ENCODE data around the gene CRYBA4. TPM values are rescaled to one million over a fixed set of nuclear protein-coding genes. Genes with fewer than 3 reads are reported as not detected.
A peak's percentile ranks its signal among the peaks of the same experiment; 100 is the strongest.

CRYBA4 gene
- total and polyA plus RNA-seq, 2 of the 13 experiments (the other 11 are each of a cell fraction or from before 2014, with no cell fraction given) = not detected

DNA sequence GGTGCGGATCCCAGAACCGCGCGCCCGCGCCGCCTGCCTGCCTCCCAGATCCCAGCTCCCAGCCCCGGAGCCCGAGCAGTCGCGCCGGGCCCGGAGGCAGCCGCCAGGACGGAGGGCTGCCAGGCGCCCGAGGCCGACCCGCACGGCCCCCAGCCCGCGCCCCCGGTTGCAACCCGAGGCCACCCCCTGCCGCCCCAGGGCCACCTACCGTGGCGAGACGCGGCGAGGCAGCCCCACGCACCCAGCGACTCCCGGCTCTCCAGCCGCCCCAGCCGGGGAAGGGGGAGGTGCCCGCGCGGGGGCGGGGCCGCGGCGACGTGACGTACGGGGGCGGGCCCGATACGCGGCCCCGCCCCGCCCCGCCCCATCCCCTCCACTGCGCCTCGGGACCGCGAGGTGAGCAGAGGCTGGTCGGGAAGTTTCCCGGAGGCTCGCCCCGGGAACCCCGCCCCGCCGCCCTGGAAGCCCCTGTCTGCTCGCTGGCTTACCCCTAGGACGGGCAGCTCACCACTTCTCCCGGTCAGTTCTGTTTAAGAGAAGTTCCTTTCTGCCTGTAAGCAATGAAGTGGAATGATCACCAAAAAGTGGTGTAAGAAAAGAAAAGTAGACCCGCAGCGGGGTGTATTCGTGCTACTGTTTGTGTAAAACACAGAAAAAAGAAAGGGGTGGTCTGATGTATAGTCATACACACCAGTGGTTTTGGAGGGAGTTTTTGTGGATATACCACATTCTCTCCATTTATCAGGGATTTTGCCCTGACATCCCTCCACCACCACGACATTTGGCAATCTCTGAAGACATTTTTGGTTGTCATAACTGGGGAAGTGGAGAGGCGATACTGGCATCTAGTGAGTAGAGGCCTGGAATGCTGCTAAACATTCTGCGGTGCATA is 31.7 kb upstream of the CRYBA4 start, which contains the start of gene TPST2 (continued):
- TF ChIP-seq SOX5 (CRISPR knock-in tag; IDR thresholded peaks at IDR 0.05; ENCODE audit: borderline replicate concordance) = no peak
- TF ChIP-seq, protein P1, sequence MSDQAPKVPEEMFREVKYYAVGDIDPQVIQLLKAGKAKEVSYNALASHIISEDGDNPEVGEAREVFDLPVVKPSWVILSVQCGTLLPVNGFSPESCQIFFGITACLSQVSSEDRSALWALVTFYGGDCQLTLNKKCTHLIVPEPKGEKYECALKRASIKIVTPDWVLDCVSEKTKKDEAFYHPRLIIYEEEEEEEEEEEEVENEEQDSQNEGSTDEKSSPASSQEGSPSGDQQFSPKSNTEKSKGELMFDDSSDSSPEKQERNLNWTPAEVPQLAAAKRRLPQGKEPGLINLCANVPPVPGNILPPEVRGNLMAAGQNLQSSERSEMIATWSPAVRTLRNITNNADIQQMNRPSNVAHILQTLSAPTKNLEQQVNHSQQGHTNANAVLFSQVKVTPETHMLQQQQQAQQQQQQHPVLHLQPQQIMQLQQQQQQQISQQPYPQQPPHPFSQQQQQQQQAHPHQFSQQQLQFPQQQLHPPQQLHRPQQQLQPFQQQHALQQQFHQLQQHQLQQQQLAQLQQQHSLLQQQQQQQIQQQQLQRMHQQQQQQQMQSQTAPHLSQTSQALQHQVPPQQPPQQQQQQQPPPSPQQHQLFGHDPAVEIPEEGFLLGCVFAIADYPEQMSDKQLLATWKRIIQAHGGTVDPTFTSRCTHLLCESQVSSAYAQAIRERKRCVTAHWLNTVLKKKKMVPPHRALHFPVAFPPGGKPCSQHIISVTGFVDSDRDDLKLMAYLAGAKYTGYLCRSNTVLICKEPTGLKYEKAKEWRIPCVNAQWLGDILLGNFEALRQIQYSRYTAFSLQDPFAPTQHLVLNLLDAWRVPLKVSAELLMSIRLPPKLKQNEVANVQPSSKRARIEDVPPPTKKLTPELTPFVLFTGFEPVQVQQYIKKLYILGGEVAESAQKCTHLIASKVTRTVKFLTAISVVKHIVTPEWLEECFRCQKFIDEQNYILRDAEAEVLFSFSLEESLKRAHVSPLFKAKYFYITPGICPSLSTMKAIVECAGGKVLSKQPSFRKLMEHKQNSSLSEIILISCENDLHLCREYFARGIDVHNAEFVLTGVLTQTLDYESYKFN (CRISPR knock-in tag; conservative IDR thresholded peaks at IDR 0.05) = no peak
- peak; percentile 87 for TF ChIP-seq SP4 (CRISPR knock-in tag; IDR thresholded peaks at IDR 0.05)
- peak; percentile 15; the same call in 1 of the 2 replicates for TF ChIP-seq MED1 (CRISPR knock-in tag; IDR thresholded peaks at IDR 0.05)
- TF ChIP-seq, protein P2, sequence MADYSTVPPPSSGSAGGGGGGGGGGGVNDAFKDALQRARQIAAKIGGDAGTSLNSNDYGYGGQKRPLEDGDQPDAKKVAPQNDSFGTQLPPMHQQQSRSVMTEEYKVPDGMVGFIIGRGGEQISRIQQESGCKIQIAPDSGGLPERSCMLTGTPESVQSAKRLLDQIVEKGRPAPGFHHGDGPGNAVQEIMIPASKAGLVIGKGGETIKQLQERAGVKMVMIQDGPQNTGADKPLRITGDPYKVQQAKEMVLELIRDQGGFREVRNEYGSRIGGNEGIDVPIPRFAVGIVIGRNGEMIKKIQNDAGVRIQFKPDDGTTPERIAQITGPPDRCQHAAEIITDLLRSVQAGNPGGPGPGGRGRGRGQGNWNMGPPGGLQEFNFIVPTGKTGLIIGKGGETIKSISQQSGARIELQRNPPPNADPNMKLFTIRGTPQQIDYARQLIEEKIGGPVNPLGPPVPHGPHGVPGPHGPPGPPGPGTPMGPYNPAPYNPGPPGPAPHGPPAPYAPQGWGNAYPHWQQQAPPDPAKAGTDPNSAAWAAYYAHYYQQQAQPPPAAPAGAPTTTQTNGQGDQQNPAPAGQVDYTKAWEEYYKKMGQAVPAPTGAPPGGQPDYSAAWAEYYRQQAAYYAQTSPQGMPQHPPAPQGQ (CRISPR knock-in tag; IDR thresholded peaks at IDR 0.05; ENCODE audit: borderline replicate concordance) = no peak
- TF ChIP-seq RAD51 (IDR thresholded peaks at IDR 0.05; ENCODE audit: borderline replicate concordance) = no peak
- TF ChIP-seq NCOA5 (CRISPR knock-in tag; IDR thresholded peaks at IDR 0.05) = no peak
- TF ChIP-seq CC2D1A (CRISPR knock-in tag; IDR thresholded peaks at IDR 0.05) = no peak
